Bronchial epithelial cell (primary cell): ENCODE results near the gene COLEC12. TPM values are rescaled to one million over a fixed set of nuclear protein-coding genes. Genes with fewer than 3 reads are reported as not detected.

Experiments used
- DNase-seq: peaks from one replicate; pipeline ENCODE4 v3.0.0-alpha.2; 2010; ENCODE audit warnings: low read depth
- FAIRE-seq: peaks from 2 replicates; lab custom pipeline; 2011; peaks lifted over from hg19 to GRCh38; lab: Jason Lieb, UNC
- H3K27me3 ChIP-seq: 2 replicates; pipeline ENCODE4 v1.5.1; 2011; ENCODE audit warnings: low read length; ENCODE audit not compliant: control insufficient read depth, insufficient read depth
- H3K36me3 ChIP-seq: 2 replicates; pipeline ENCODE4 v1.5.1; 2011; ENCODE audit warnings: low read length; ENCODE audit not compliant: control insufficient read depth, insufficient read depth
- H3K4me3 ChIP-seq: 2 replicates; pipeline ENCODE4 v1.5.1; 2011; ENCODE audit warnings: mild to moderate bottlenecking, low read depth, low read length, control low read depth
- CTCF ChIP-seq: IDR thresholded peaks from 2 replicates; pipeline ENCODE4 v1.5.1; 2011; ENCODE audit warnings: mild to moderate bottlenecking, moderate library complexity, low read length, control low read depth, inconsistent platforms; ENCODE audit not compliant: insufficient read depth, severe bottlenecking
- total RNA-seq: library from RNA; depleted of rRNA; stranded (reverse); fragments of >200 nt; gene quantifications from 2 replicates; pipeline ENCODE4 v1.2.1, GENCODE V29; 2014

The COLEC12 gene
- total RNA-seq, 1 donor from 2014 or later, result 0.53 TPM

DNA sequence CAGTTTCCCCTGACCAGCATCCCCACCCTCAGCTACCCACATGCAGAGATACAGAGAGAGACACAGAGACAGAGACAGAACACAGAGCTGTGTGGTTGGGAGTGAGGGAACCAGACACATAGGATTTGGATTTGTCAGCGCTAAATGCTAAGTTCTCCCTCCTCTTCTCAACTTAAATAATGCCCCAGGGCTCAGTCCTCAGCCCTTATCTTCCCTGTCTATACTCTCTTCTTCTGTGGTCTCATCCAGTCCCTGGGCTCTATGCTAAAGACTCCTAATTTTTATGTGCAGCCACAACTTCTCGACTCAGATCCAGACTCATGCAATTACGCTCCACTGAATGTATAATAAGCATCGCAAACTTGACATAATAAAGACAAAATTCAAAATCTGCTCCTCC lies 47.1 kb downstream of the COLEC12 start:
- H3K4me3 ChIP-seq, result no peak overlapping the region
- H3K27me3 ChIP-seq, result no peaks in the 10 kb centered on the region
- no peak for TF ChIP-seq CTCF
- no peaks in the 10 kb centered on the region for H3K36me3 ChIP-seq
- DNase-seq (no peak), FAIRE-seq (no peak)

DNA sequence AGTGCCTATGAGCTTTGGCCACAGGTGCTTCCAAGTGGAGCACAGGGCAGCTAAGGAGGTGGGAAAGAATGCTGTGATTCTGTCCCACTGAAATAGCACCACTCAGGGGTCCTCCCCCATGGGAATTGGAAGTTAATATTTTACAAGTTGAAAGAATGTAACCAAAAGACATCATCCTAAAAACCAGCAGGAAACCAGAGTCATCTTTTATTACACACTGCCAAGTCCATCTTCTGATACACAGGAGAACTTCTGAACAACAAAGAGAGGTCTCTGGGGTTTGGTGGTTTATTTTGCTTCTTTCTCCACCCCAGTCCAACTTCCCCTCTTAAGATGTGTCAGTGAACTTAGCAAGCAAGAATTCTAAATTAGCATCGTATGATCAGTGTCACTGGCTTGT lies 47.7 kb downstream of the COLEC12 start:
- Histone ChIP-seq H3K36me3 (no peaks in the 10 kb centered on the region), H3K27me3 (no peaks in the 10 kb centered on the region), H3K4me3 (no peak overlapping the region)
- DNase-seq (no peak), FAIRE-seq (no peak)
- TF ChIP-seq CTCF, result no peak

DNA sequence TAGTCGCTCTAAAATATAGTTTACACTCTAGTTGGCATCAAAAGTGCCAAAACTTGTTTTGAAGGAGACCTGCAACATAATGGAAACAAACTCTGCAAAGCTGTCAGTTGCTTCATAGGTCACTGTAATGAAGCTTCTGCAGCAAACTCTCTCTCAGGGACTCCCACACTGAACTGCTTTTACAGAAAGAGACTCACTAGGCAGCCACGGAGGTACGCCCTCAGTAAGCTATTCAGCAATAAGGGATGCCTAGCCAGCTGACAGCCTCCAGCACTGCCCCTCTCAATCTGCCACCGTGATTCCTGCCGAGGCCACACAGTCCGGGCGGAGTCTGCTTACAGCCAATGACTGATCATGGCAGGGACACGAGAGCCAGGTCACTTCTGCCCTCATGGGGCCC lies 51.1 kb downstream of the COLEC12 start:
- no peak for TF ChIP-seq CTCF
- no peaks in the 10 kb centered on the region for H3K36me3 ChIP-seq
- H3K27me3 ChIP-seq, result no peaks in the 10 kb centered on the region
- DNase-seq, result no peak
- no peak overlapping the region for H3K4me3 ChIP-seq
- no peak for FAIRE-seq

DNA sequence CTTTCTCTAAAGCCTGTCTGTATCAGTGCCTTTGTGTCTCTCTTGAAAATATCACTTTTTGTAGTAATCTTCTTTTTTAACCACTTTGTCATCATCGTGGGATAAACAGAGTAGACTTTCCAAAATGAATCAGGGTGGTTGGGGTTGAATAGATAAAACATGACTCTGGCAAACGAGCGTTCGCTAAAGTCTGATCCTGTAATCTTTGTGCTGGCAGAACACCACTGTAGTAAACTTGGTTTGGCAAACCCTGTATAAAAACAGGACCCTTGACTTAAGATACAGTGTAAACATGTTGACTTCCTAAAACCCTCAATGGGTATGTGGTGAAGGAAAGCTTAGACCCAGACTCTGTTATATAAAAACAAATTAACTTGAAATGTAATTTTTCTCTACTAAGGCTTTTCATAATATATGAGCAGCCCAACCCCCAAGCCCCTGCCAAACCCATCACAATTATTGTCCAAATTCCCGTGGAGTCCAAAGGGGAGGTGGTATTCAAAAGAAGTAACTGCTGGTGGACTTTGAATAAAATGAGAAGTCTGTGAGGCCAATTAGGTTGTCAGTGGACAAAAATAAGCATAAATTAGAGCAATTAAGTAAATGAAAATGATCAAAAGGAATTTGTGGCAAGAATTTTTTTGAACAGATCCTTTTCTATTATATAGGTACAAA lies 52.2 kb downstream of the COLEC12 start:
- no peaks in the 10 kb centered on the region for H3K27me3 ChIP-seq
- DNase-seq (no peak), FAIRE-seq (no peak)
- H3K4me3 ChIP-seq, result no peak overlapping the region
- no peak for TF ChIP-seq CTCF
- H3K36me3 ChIP-seq, result no peaks in the 10 kb centered on the region

DNA sequence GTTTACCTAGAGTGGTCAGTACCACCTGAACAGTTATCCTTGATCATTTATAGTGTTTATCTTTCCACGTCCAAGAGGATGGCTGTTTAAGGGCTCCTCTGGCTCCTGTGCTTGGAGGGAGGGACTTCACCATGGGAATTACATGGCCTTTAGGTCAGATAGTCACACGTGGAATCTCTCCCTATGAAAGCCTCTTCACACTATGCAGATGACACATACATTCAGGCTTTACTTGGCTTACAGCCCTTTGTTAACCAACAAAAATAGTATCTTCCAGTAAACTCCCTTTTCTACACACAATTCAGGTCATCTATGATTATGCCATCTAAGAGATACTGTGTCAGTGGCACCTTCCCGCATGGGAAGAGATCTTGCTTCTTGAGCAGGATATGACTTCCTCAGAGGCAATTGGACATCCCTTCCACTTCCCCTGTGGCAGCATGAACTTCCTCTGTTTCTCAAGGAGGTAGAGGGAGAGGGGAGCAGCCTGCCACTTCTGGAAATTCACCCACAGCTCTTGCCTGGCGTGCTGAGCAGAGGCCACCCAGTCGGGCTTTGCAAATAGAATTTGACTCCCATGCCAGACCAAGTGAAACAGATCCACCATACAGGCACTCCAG lies 53.5 kb downstream of the COLEC12 start:
- FAIRE-seq, result no peak

More for the DNA sequence above, 53.5 kb downstream of the COLEC12 start:
- H3K4me3 ChIP-seq, result no peak overlapping the region
- H3K27me3 ChIP-seq, result no peaks in the 10 kb centered on the region
- DNase-seq, result no peak
- H3K36me3 ChIP-seq, result no peaks in the 10 kb centered on the region
- TF ChIP-seq CTCF, result no peak
